GM19468 (cell line): ENCODE measurements around the gene P2RX1.
"Not testable (repeated sequence)": the region's sequence is repeated elsewhere in the genome, so short reads cannot be mapped to it uniquely, and the experiment has no call there.

Source experiments
- ATAC-seq: cut with Tn5 transposase; IDR thresholded peaks from one replicate; pipeline ENCODE4 v1.9.1; 2021; ENCODE audit warnings: mild to moderate bottlenecking, moderate library complexity, moderate number of reproducible peaks; ENCODE audit not compliant: unreplicated experiment; ENCODE audit errors: extremely low read depth

Gene P2RX1

GRCh38 chr17:3867106-3867505, 49.2 kb downstream of the P2RX1 start:
- no peak for ATAC-seq

- ATAC-seq = no peak
Measured at GRCh38 chr17:3866276-3866675, 50.0 kb downstream of the P2RX1 start.

- ATAC-seq = no peak
Measured at GRCh38 chr17:3865176-3865575, 51.1 kb downstream of the P2RX1 start.

- no peak for ATAC-seq
Measured at GRCh38 chr17:3864534-3864933, 51.7 kb downstream of the P2RX1 start.

GRCh38 chr17:3861761-3862681, 54.2 kb downstream of the P2RX1 start:
- ATAC-seq = no peak

- no peak for ATAC-seq
Measured at GRCh38 chr17:3860939-3861700, 55.1 kb downstream of the P2RX1 start.

GRCh38 chr17:3859940-3860339, 56.3 kb downstream of the P2RX1 start:
- ATAC-seq = no peak

- no peak for ATAC-seq
Measured at GRCh38 chr17:3857261-3858105, 58.8 kb downstream of the P2RX1 start.

GRCh38 chr17:3854204-3854603, 62.1 kb downstream of the P2RX1 start:
- not testable (repeated sequence) for ATAC-seq

GRCh38 chr17:3852561-3852960, 63.7 kb downstream of the P2RX1 start:
- no peak for ATAC-seq

- ATAC-seq = no peak
Measured at GRCh38 chr17:3851461-3852100, 64.7 kb downstream of the P2RX1 start.

GRCh38 chr17:3848229-3848835, 67.9 kb downstream of the P2RX1 start:
- no peak for ATAC-seq

GRCh38 chr17:3847165-3847670, 69.0 kb downstream of the P2RX1 start:
- no peak for ATAC-seq
